Ishikawa (cell line): ENCODE results near the gene KLC3.

Experiments
- CEBPB ChIP-seq: IDR thresholded peaks from 2 replicates; pipeline ENCODE4 v1.6.1; 2012
- CREB1 ChIP-seq: IDR thresholded peaks from 2 replicates; pipeline ENCODE4 v1.6.1; 2012; ENCODE audit warnings: low read depth
- EP300 ChIP-seq: IDR thresholded peaks from 2 replicates; pipeline ENCODE4 v1.6.1; 2012; ENCODE audit warnings: borderline replicate concordance
- NFIC ChIP-seq: IDR thresholded peaks from 2 replicates; pipeline ENCODE4 v1.6.1; 2012
- RAD21 ChIP-seq: IDR thresholded peaks from 2 replicates; pipeline ENCODE4 v1.6.1; 2012; ENCODE audit warnings: low read depth
- TAF1 ChIP-seq: IDR thresholded peaks from 2 replicates; pipeline ENCODE4 v1.6.1; 2012; ENCODE audit warnings: low read depth, mild to moderate bottlenecking
- YY1 ChIP-seq: IDR thresholded peaks from 2 replicates; pipeline ENCODE4 v1.6.1; 2012; ENCODE audit warnings: low read depth
- ZBTB7A ChIP-seq: IDR thresholded peaks from 2 replicates; pipeline ENCODE4 v1.6.1; 2012; ENCODE audit warnings: low read depth
- TF ChIP-seq, protein P1 (sequence below): IDR thresholded peaks from 2 replicates; pipeline ENCODE4 v1.6.1; 2012
- TF ChIP-seq, protein P2 (sequence below): IDR thresholded peaks from 2 replicates; pipeline ENCODE4 v1.6.1; 2012; ENCODE audit warnings: low read depth, mild to moderate bottlenecking

DNA sequence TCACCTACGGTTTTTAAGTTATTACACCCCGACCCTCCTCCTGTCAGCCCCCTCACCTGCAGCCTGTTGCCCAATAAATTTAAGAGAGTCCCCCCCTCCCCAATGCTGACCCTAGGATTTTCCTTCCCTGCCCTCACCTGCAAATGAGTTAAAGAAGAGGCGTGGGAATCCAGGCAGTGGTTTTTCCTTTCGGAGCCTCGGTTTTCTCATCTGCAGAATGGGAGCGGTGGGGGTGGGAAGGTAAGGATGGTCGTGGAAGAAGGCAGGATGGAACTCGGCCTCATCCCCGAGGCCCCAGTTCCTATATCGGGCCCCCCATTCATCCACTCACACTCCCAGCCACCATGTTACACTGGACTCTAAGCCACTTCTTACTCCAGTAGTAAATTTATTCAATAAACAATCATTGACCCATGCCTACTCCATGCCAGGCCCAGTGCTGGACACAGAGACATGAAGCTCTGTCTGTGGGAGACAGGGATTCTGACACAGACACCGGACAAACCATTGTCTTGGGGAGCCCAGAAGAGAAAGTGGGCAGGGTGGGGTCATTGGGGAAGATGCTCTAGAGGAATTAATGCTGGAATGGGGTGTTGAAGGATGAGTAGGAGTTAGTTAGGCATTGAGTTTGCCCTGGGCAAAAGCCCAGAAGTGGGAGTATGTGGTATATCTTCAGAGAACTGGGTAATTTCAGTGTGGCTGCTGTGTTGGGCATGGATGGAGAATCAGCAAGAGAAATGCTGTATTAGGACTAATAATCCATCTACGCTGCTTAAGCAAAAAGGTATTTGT is 37.1 kb upstream of the KLC3 start:
- TF ChIP-seq ZBTB7A: no peak
- TF ChIP-seq, protein P1, sequence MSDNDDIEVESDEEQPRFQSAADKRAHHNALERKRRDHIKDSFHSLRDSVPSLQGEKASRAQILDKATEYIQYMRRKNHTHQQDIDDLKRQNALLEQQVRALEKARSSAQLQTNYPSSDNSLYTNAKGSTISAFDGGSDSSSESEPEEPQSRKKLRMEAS: no peak
- TF ChIP-seq CREB1: no peak
- TF ChIP-seq, protein P2, sequence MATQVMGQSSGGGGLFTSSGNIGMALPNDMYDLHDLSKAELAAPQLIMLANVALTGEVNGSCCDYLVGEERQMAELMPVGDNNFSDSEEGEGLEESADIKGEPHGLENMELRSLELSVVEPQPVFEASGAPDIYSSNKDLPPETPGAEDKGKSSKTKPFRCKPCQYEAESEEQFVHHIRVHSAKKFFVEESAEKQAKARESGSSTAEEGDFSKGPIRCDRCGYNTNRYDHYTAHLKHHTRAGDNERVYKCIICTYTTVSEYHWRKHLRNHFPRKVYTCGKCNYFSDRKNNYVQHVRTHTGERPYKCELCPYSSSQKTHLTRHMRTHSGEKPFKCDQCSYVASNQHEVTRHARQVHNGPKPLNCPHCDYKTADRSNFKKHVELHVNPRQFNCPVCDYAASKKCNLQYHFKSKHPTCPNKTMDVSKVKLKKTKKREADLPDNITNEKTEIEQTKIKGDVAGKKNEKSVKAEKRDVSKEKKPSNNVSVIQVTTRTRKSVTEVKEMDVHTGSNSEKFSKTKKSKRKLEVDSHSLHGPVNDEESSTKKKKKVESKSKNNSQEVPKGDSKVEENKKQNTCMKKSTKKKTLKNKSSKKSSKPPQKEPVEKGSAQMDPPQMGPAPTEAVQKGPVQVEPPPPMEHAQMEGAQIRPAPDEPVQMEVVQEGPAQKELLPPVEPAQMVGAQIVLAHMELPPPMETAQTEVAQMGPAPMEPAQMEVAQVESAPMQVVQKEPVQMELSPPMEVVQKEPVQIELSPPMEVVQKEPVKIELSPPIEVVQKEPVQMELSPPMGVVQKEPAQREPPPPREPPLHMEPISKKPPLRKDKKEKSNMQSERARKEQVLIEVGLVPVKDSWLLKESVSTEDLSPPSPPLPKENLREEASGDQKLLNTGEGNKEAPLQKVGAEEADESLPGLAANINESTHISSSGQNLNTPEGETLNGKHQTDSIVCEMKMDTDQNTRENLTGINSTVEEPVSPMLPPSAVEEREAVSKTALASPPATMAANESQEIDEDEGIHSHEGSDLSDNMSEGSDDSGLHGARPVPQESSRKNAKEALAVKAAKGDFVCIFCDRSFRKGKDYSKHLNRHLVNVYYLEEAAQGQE: no peak
- no peak for TF ChIP-seq CEBPB
- no peak for TF ChIP-seq NFIC
- TF ChIP-seq EP300: no peak
- no peak for TF ChIP-seq TAF1
- no peak for TF ChIP-seq RAD21
- no peak for TF ChIP-seq YY1
